ENCODE data around the gene FAM53A.

The FAM53A gene

GRCh38 chr4:1655676-1656075 is 28.4 kb downstream of the FAM53A start:
- Histone ChIP-seq H3K79me2 (ENCODE audit: control insufficient read depth, insufficient read depth, low read length, unreplicated experiment) (no peaks in the 10 kb centered on the region), H3K4me3 (ENCODE audit: low read depth, low read length) (no peak overlapping the region), H3K4me1 (ENCODE audit: control insufficient read depth, insufficient read depth, low read length, unreplicated experiment) (no peaks in the 10 kb centered on the region), H3K27me3 (ENCODE audit: insufficient read depth, low read length) (no peaks in the 10 kb centered on the region), H3K27ac (ENCODE audit: low read depth, low read length) (no peak overlapping the region), H3K36me3 (ENCODE audit: insufficient read depth, low read length) (no peaks in the 10 kb centered on the region), H2AFZ (ENCODE audit: low read length, unreplicated experiment) (no peak overlapping the region)

- Histone ChIP-seq H3K79me2 (ENCODE audit: control insufficient read depth, insufficient read depth, low read length, unreplicated experiment) (no peaks in the 10 kb centered on the region), H3K27me3 (ENCODE audit: insufficient read depth, low read length) (no peaks in the 10 kb centered on the region), H3K4me1 (ENCODE audit: control insufficient read depth, insufficient read depth, low read length, unreplicated experiment) (no peaks in the 10 kb centered on the region), H3K36me3 (ENCODE audit: insufficient read depth, low read length) (no peaks in the 10 kb centered on the region), H3K4me3 (ENCODE audit: low read depth, low read length) (no peak overlapping the region), H2AFZ (ENCODE audit: low read length, unreplicated experiment) (no peak overlapping the region), H3K27ac (ENCODE audit: low read depth, low read length) (no peak overlapping the region)
These were observed 29.0 kb downstream of the FAM53A start for GRCh38 chr4:1655081-1655480.

GRCh38 chr4:1654216-1654955 is 29.7 kb downstream of the FAM53A start:
- H3K4me3 ChIP-seq (ENCODE audit: low read depth, low read length): no peak overlapping the region
- H3K27me3 ChIP-seq (ENCODE audit: insufficient read depth, low read length): no peaks in the 10 kb centered on the region
- H3K36me3 ChIP-seq (ENCODE audit: insufficient read depth, low read length): no peaks in the 10 kb centered on the region
- no peak overlapping the region for H2AFZ ChIP-seq (ENCODE audit: low read length, unreplicated experiment)
- no peaks in the 10 kb centered on the region for H3K79me2 ChIP-seq (ENCODE audit: control insufficient read depth, insufficient read depth, low read length, unreplicated experiment)
- no peak overlapping the region for H3K27ac ChIP-seq (ENCODE audit: low read depth, low read length)
- no peaks in the 10 kb centered on the region for H3K4me1 ChIP-seq (ENCODE audit: control insufficient read depth, insufficient read depth, low read length, unreplicated experiment)

GRCh38 chr4:1653776-1654175 is 30.3 kb downstream of the FAM53A start:
- Histone ChIP-seq H2AFZ (ENCODE audit: low read length, unreplicated experiment) (no peak overlapping the region), H3K79me2 (ENCODE audit: control insufficient read depth, insufficient read depth, low read length, unreplicated experiment) (no peaks in the 10 kb centered on the region), H3K4me1 (ENCODE audit: control insufficient read depth, insufficient read depth, low read length, unreplicated experiment) (no peaks in the 10 kb centered on the region), H3K27ac (ENCODE audit: low read depth, low read length) (no peak overlapping the region), H3K4me3 (ENCODE audit: low read depth, low read length) (no peak overlapping the region), H3K27me3 (ENCODE audit: insufficient read depth, low read length) (no peaks in the 10 kb centered on the region), H3K36me3 (ENCODE audit: insufficient read depth, low read length) (no peaks in the 10 kb centered on the region)

- Histone ChIP-seq H2AFZ (ENCODE audit: low read length, unreplicated experiment) (no peak overlapping the region), H3K27me3 (ENCODE audit: insufficient read depth, low read length) (no peaks in the 10 kb centered on the region), H3K79me2 (ENCODE audit: control insufficient read depth, insufficient read depth, low read length, unreplicated experiment) (no peaks in the 10 kb centered on the region), H3K36me3 (ENCODE audit: insufficient read depth, low read length) (no peaks in the 10 kb centered on the region), H3K4me1 (ENCODE audit: control insufficient read depth, insufficient read depth, low read length, unreplicated experiment) (no peaks in the 10 kb centered on the region), H3K4me3 (ENCODE audit: low read depth, low read length) (no peak overlapping the region), H3K27ac (ENCODE audit: low read depth, low read length) (no peak overlapping the region)
These were observed 32.0 kb downstream of the FAM53A start for GRCh38 chr4:1652088-1652487.

- H3K36me3 ChIP-seq (ENCODE audit: insufficient read depth, low read length): no peaks in the 10 kb centered on the region
- H3K4me1 ChIP-seq (ENCODE audit: control insufficient read depth, insufficient read depth, low read length, unreplicated experiment): no peaks in the 10 kb centered on the region
- no peaks in the 10 kb centered on the region for H3K79me2 ChIP-seq (ENCODE audit: control insufficient read depth, insufficient read depth, low read length, unreplicated experiment)
- no peak overlapping the region for H2AFZ ChIP-seq (ENCODE audit: low read length, unreplicated experiment)
- no peak overlapping the region for H3K27ac ChIP-seq (ENCODE audit: low read depth, low read length)
- no peaks in the 10 kb centered on the region for H3K27me3 ChIP-seq (ENCODE audit: insufficient read depth, low read length)
- H3K4me3 ChIP-seq (ENCODE audit: low read depth, low read length): no peak overlapping the region
These were observed 32.5 kb downstream of the FAM53A start for GRCh38 chr4:1651609-1652008.

GRCh38 chr4:1648962-1649361 is 35.2 kb downstream of the FAM53A start:
- no peaks in the 10 kb centered on the region for H3K27me3 ChIP-seq (ENCODE audit: insufficient read depth, low read length)
- H3K27ac ChIP-seq (ENCODE audit: low read depth, low read length): no peak overlapping the region
- H3K4me3 ChIP-seq (ENCODE audit: low read depth, low read length): no peak overlapping the region
- no peaks in the 10 kb centered on the region for H3K4me1 ChIP-seq (ENCODE audit: control insufficient read depth, insufficient read depth, low read length, unreplicated experiment)
- H3K79me2 ChIP-seq (ENCODE audit: control insufficient read depth, insufficient read depth, low read length, unreplicated experiment): no peaks in the 10 kb centered on the region
- H3K36me3 ChIP-seq (ENCODE audit: insufficient read depth, low read length): no peaks in the 10 kb centered on the region
- no peak overlapping the region for H2AFZ ChIP-seq (ENCODE audit: low read length, unreplicated experiment)

GRCh38 chr4:1647432-1647831 is 36.7 kb downstream of the FAM53A start:
- Histone ChIP-seq H3K27ac (ENCODE audit: low read depth, low read length) (no peak overlapping the region), H2AFZ (ENCODE audit: low read length, unreplicated experiment) (no peak overlapping the region), H3K36me3 (ENCODE audit: insufficient read depth, low read length) (no peaks in the 10 kb centered on the region), H3K4me3 (ENCODE audit: low read depth, low read length) (no peak overlapping the region), H3K4me1 (ENCODE audit: control insufficient read depth, insufficient read depth, low read length, unreplicated experiment) (no peaks in the 10 kb centered on the region), H3K27me3 (ENCODE audit: insufficient read depth, low read length) (no peaks in the 10 kb centered on the region), H3K79me2 (ENCODE audit: control insufficient read depth, insufficient read depth, low read length, unreplicated experiment) (no peaks in the 10 kb centered on the region)

- H3K36me3 ChIP-seq (ENCODE audit: insufficient read depth, low read length): no peaks in the 10 kb centered on the region
- no peaks in the 10 kb centered on the region for H3K79me2 ChIP-seq (ENCODE audit: control insufficient read depth, insufficient read depth, low read length, unreplicated experiment)
- H2AFZ ChIP-seq (ENCODE audit: low read length, unreplicated experiment): no peak overlapping the region
- H3K27ac ChIP-seq (ENCODE audit: low read depth, low read length): no peak overlapping the region
- no peaks in the 10 kb centered on the region for H3K4me1 ChIP-seq (ENCODE audit: control insufficient read depth, insufficient read depth, low read length, unreplicated experiment)
- H3K4me3 ChIP-seq (ENCODE audit: low read depth, low read length): no peak overlapping the region
- H3K27me3 ChIP-seq (ENCODE audit: insufficient read depth, low read length): no peaks in the 10 kb centered on the region
These were observed 37.4 kb downstream of the FAM53A start for GRCh38 chr4:1646690-1647089.

GRCh38 chr4:1644891-1645657 is 39.0 kb downstream of the FAM53A start:
- H2AFZ ChIP-seq (ENCODE audit: low read length, unreplicated experiment): no peak overlapping the region
- H3K27me3 ChIP-seq (ENCODE audit: insufficient read depth, low read length): no peaks in the 10 kb centered on the region
- H3K4me3 ChIP-seq (ENCODE audit: low read depth, low read length): no peak overlapping the region
- no peak overlapping the region for H3K27ac ChIP-seq (ENCODE audit: low read depth, low read length)
- H3K79me2 ChIP-seq (ENCODE audit: control insufficient read depth, insufficient read depth, low read length, unreplicated experiment): no peaks in the 10 kb centered on the region
- no peaks in the 10 kb centered on the region for H3K4me1 ChIP-seq (ENCODE audit: control insufficient read depth, insufficient read depth, low read length, unreplicated experiment)
- no peaks in the 10 kb centered on the region for H3K36me3 ChIP-seq (ENCODE audit: insufficient read depth, low read length)
